BJ (cell line): ENCODE data around the gene RNF151. TPM values are rescaled to one million over a fixed set of nuclear protein-coding genes. Genes with fewer than 3 reads are reported as not detected.
"Not testable (repeated sequence)": the region's sequence is repeated elsewhere in the genome, so short reads cannot be mapped to it uniquely, and the experiment has no call there.

ENCODE experiments used
- CTCF ChIA-PET: fragments of 350-600 bp; formaldehyde crosslinking; extraction: SDS; loops from one replicate; lab custom pipeline; 2021; ENCODE audit warnings: antibody characterized with exemption, inconsistent platforms; lab: Yijun Ruan, JAX
- POLR2A ChIA-PET: fragments of 300-600 bp; sonication (Branson Sonifier 250); formaldehyde crosslinking; extraction: SDS; loops from one replicate; lab custom pipeline; 2021; ENCODE audit warnings: antibody characterized with exemption; lab: Charles Lee
- DNase-seq: peaks from one replicate; pipeline ENCODE4 v3.0.0-alpha.2; 2011; ENCODE audit warnings: low read depth
- H3K27me3 ChIP-seq: 2 replicates; pipeline ENCODE4 v1.6.0; 2011; ENCODE audit warnings: low read length; ENCODE audit not compliant: control insufficient read depth, insufficient read depth
- H3K36me3 ChIP-seq: 2 replicates; pipeline ENCODE4 v1.5.1; 2011; ENCODE audit warnings: low read length; ENCODE audit not compliant: control insufficient read depth, insufficient read depth
- H3K4me3 ChIP-seq: 2 replicates; pipeline ENCODE4 v1.5.1; 2011; ENCODE audit warnings: low read depth, mild to moderate bottlenecking, control low read depth, low read length
- polyA plus RNA-seq: library from polyadenylated mRNA; depleted of rRNA; stranded (reverse); fragments of >200 nt; gene quantifications from 2 replicates; pipeline ENCODE4 v1.2.3, GENCODE V29; 2011
- TF ChIP-seq, protein P1 (sequence below): IDR thresholded peaks from 2 replicates; pipeline ENCODE4 v1.5.1; 2011; ENCODE audit warnings: low read depth, mild to moderate bottlenecking, control low read depth, inconsistent platforms, low read length, moderate library complexity; ENCODE audit not compliant: insufficient read depth

RNF151 gene
- polyA plus RNA-seq, 1 experiment = not detected

GRCh38 chr16:1949507-1949906 lies 17.1 kb upstream of the RNF151 start:
- ChIA-PET CTCF (interaction anchor here (0.6 to 0.7 kb wide), 2 partner anchors 11 to 410 kb away, joined by 3 to 5 read pairs; no protein-coding TSS in a partner anchor), POLR2A (interaction anchor here (0.7 kb wide), 1 partner anchor 206 kb away, joined by 22 read pairs; no protein-coding TSS in a partner anchor)
- Histone ChIP-seq H3K27me3 (no peaks in the 10 kb centered on the region), H3K36me3 (no peaks in the 10 kb centered on the region), H3K4me3 (no peak overlapping the region)
- TF ChIP-seq, protein P1, sequence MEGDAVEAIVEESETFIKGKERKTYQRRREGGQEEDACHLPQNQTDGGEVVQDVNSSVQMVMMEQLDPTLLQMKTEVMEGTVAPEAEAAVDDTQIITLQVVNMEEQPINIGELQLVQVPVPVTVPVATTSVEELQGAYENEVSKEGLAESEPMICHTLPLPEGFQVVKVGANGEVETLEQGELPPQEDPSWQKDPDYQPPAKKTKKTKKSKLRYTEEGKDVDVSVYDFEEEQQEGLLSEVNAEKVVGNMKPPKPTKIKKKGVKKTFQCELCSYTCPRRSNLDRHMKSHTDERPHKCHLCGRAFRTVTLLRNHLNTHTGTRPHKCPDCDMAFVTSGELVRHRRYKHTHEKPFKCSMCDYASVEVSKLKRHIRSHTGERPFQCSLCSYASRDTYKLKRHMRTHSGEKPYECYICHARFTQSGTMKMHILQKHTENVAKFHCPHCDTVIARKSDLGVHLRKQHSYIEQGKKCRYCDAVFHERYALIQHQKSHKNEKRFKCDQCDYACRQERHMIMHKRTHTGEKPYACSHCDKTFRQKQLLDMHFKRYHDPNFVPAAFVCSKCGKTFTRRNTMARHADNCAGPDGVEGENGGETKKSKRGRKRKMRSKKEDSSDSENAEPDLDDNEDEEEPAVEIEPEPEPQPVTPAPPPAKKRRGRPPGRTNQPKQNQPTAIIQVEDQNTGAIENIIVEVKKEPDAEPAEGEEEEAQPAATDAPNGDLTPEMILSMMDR = no peak
- DNase-seq = no peak

- POLR2A ChIA-PET = no interaction called here
- CTCF ChIA-PET = interaction anchor here (1.1 to 1.7 kb wide), 2 partner anchors 9 to 53 kb away, joined by 3 read pairs; no protein-coding TSS in a partner anchor
Measured at GRCh38 chr16:1950047-1950446, 16.6 kb upstream of the RNF151 start.

GRCh38 chr16:1950559-1950958 lies 16.1 kb upstream of the RNF151 start:
- Histone ChIP-seq H3K27me3 (no peaks in the 10 kb centered on the region), H3K36me3 (no peaks in the 10 kb centered on the region), H3K4me3 (no peak overlapping the region)
- no peak for DNase-seq
- TF ChIP-seq, protein P1 = no peak
- ChIA-PET POLR2A (no interaction called here), CTCF (interaction anchor here (1.1 to 1.7 kb wide), 2 partner anchors 8 to 53 kb away, joined by 3 read pairs; no protein-coding TSS in a partner anchor)

More at GRCh38 chr16:1950047-1950446, 16.6 kb upstream of the RNF151 start:
- Histone ChIP-seq H3K27me3 (no peaks in the 10 kb centered on the region), H3K36me3 (no peaks in the 10 kb centered on the region), H3K4me3 (no peak overlapping the region)
- DNase-seq = no peak
- TF ChIP-seq, protein P1 = no peak

DNA sequence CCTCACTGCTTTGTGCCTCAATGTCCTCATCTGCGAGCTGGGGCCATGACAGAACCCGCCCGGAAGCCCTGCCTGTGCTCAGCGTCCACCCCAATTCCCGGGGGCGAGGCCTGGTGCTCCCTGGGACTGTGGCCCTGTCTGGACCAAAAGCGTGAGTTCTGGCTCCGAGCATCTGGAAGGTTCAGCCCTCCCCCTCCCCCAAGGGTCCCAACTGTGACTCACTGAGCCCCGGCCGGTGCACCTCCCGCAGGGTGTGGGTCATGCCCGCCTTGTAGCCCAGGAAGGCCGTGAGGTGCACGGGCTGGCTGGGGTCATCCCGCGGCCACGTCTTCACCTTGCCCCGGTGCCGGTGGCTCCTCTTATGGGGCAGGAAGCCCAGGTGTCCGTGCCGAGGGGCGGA lies 12.9 kb upstream of the RNF151 start:
- CTCF ChIA-PET = interaction anchor here (1.6 kb wide), 1 partner anchor 11 kb away, joined by 7 read pairs; the partner anchor contains the start of gene RPS2
- no peak overlapping the region for H3K4me3 ChIP-seq
- POLR2A ChIA-PET = no interaction called here
- TF ChIP-seq, protein P1 = no peak
- DNase-seq = no peak
- H3K36me3 ChIP-seq = no peaks in the 10 kb centered on the region
- no peaks in the 10 kb centered on the region for H3K27me3 ChIP-seq

- peaks cover 12% of the 10 kb centered on the region for H3K36me3 ChIP-seq
- CTCF ChIA-PET, H3K4me3 ChIP-seq, DNase-seq, H3K27me3 ChIP-seq, POLR2A ChIA-PET: not testable (repeated sequence)
Measured at GRCh38 chr16:1957434-1958142, 9.1 kb upstream of the RNF151 start.

DNA sequence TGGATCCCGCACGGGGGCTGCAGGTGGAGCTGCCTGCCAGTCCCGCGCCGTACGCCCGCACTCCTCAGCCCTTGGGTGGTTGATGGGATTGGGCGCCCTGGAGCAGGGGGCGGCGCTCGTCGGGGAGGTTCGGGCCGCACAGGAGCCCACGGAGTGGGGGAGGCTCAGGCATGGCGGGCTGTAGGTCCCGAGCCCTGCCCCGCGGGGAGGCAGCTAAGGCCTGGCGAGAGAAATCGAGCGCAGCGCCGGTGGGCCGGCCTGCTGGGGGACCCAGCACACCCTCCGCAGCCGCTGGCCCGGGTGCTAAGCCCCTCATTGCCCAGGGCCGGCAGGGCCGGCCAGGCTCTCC lies 8.5 kb upstream of the RNF151 start:
- CTCF ChIA-PET = interaction anchor here (0.9 kb wide), 1 partner anchor 7 kb away, joined by 3 read pairs; no protein-coding TSS in a partner anchor
- H3K4me3 ChIP-seq, DNase-seq, H3K27me3 ChIP-seq, POLR2A ChIA-PET: not testable (repeated sequence)
- H3K36me3 ChIP-seq = peaks cover 14% of the 10 kb centered on the region
